Mucosa of rectum (tissue), 2 donors: ENCODE measurements around the gene DHCR24.

Experiments used
- H3K27ac ChIP-seq, 2 donors: one replicate each; pipeline ENCODE4 v1.7.0; 2013; ENCODE audit warnings: inconsistent platforms in 2 of 2, low read depth in 2 of 2, low read length in 2 of 2
- H3K27me3 ChIP-seq, 2 donors: one replicate each; pipeline ENCODE4 v1.7.0; 2013; ENCODE audit warnings: low read length in 2 of 2; ENCODE audit not compliant: control insufficient read depth in 2 of 2, insufficient read depth in 2 of 2
- H3K36me3 ChIP-seq, 2 donors: one replicate each; pipeline ENCODE4 v1.7.0; 2013; ENCODE audit warnings: low read length in 2 of 2; ENCODE audit not compliant: control insufficient read depth in 2 of 2, insufficient read depth in 2 of 2
- H3K4me1 ChIP-seq, 2 donors: one replicate each; pipeline ENCODE4 v1.7.0; 2013; ENCODE audit warnings: low read length in 2 of 2, mild to moderate bottlenecking in 1 of 2; ENCODE audit not compliant: control insufficient read depth in 2 of 2, insufficient read depth in 2 of 2
- H3K4me3 ChIP-seq, 2 donors: one replicate each; pipeline ENCODE4 v1.7.0; 2013; ENCODE audit warnings: low read length in 2 of 2
- H3K9ac ChIP-seq, 2 donors: one replicate each; pipeline ENCODE4 v1.7.0; 2013; ENCODE audit warnings: low read length in 2 of 2, low read depth in 1 of 2, mild to moderate bottlenecking in 1 of 2
- H3K9me3 ChIP-seq, 2 donors: one replicate each; pipeline ENCODE4 v1.7.0; 2013; ENCODE audit warnings: low read length in 2 of 2; ENCODE audit not compliant: control insufficient read depth in 2 of 2
- donor health status: healthy.
- donor health status: Normal muscosa, but diverticular disease.

Gene DHCR24

DNA sequence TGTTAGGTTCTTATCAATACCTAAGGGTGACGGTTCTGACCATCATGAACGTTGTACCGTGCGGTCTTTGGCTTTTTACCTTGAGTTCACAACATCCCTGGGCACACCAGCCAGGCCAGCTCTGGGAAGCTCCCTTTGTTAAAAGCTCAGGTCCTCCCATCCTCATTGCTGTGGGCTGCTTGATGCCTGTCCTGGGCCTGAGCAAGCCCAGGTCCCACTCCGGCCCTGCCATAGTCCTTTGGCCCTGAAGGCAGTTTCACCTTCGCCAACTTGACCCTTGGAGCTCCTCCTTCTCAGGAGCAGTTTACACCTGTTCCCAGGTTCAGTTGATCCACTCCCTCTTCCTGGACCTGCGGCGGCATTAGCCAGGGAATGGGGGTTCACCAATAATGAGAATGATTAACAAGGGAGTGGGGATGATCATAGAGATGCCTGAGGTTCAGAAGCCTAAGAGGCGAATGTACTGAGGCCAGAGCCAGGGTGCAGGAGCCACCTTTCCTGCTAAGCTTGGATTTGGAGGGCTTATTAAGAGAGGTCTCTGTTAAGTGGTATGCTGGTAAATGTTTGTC lies 40.2 kb downstream of the DHCR24 start:
- Histone ChIP-seq H3K9ac (no peak overlapping the region), H3K27ac (no peak overlapping the region), H3K27me3 (no peaks in the 10 kb centered on the region)

DNA sequence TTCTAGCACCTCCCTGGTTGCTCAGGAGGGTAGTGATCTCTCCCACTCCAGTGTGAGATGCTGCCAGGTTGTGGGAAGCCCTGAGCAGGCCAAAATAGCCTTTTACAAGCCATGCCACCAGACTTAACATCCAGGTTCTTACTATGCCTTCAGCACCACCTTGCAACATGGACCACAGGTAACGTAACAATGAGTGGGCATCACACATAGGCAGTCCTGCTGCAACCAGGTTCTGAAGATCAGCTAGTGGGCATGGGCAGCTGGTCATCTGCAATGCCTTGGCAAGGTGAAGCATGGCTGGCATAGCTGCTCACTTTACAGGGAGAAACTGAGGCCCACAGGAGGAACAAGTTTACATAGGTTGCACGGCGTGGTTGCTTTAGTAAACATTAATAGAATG lies 40.7 kb downstream of the DHCR24 start:
- Histone ChIP-seq H3K4me3 (no peak overlapping the region), H3K27me3 (no peaks in the 10 kb centered on the region), H3K9me3 (no peaks in the 10 kb centered on the region), H3K9ac (no peak overlapping the region), H3K27ac (no peak overlapping the region), H3K4me1 (no peaks in the 10 kb centered on the region), H3K36me3 (peaks cover 4 to 9% of the 10 kb centered on the region in 2 donors)

More for the DNA sequence above, 40.2 kb downstream of the DHCR24 start:
- no peaks in the 10 kb centered on the region for H3K9me3 ChIP-seq
- no peak overlapping the region for H3K4me3 ChIP-seq
- H3K36me3 ChIP-seq = peaks cover 8 to 12% of the 10 kb centered on the region in 2 donors
- H3K4me1 ChIP-seq = no peaks in the 10 kb centered on the region

DNA sequence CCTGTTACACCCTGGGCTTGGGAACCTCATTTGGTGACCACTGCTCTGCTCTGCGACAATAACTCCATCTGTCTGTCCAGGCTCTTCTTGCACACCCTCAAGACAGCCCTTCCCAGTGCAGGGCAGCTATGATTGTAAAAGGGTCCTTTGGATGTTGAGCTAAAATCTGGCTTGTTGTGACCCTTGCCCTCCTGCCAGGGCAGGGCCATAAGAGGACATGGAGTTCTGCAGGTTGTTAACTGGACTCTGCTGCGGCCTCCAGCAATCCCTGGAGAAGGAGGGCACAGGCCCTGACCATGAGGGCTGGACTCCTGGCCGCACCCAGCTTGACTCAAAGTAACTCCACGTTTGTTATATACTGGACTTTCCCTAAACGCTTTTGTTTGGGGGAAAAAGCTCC lies 41.2 kb downstream of the DHCR24 start:
- Histone ChIP-seq H3K36me3 (peaks cover 3 to 6% of the 10 kb centered on the region in 2 donors), H3K4me1 (no peaks in the 10 kb centered on the region), H3K9me3 (no peaks in the 10 kb centered on the region), H3K9ac (no peak overlapping the region), H3K4me3 (no peak overlapping the region), H3K27ac (no peak overlapping the region), H3K27me3 (no peaks in the 10 kb centered on the region)

DNA sequence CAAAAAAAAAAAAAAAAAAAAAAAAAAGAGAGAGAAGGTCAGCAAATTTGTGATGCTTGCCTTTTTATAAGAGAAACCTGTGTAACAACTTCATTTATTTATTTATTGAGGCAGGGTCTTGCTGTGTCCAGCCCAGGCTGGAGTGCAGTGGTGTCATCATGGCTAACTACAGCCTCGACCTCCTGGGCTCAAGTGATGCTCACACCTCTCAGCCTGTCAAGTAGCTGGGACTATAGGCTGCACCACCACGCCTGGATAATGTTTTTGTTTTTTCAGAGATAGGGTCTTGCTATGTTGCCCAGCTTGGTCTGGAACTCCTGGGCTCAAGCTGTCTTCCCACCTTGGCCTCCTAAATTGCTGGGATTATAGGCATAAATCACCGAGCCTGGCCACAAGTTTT lies 42.4 kb downstream of the DHCR24 start:
- H3K27ac ChIP-seq = no peak overlapping the region
- H3K4me3 ChIP-seq = no peak overlapping the region

DNA sequence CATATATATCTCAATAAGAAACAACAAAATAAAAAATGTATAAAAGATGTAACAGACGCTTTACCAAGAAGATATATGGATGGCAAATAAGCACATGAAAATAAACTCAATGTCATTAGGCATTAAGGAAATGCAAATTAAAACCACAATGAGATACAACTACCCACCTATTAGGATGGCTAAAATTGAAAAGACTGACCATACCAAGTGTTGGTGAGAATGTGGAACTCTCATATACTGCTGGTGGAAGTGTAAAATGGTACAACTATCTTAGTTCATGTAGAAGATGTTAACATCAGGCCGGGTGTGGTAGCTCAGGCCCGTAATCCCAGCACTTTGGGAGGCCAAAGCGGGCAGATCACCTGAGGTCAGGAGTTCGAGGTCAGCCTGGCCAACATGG lies 43.5 kb downstream of the DHCR24 start:
- H3K4me1 ChIP-seq = no peaks in the 10 kb centered on the region
- no peaks in the 10 kb centered on the region for H3K27me3 ChIP-seq
- H3K9me3 ChIP-seq = no peaks in the 10 kb centered on the region
- H3K4me3 ChIP-seq = no peak overlapping the region
- H3K27ac ChIP-seq = no peak overlapping the region
- peaks cover 0 to 2% of the 10 kb centered on the region in 2 donors for H3K36me3 ChIP-seq
- H3K9ac ChIP-seq = no peak overlapping the region

More for the DNA sequence above, 42.4 kb downstream of the DHCR24 start:
- Histone ChIP-seq H3K9me3 (no peaks in the 10 kb centered on the region), H3K27me3 (no peaks in the 10 kb centered on the region), H3K4me1 (no peaks in the 10 kb centered on the region), H3K36me3 (peaks cover 0 to 2% of the 10 kb centered on the region in 2 donors), H3K9ac (no peak overlapping the region)

DNA sequence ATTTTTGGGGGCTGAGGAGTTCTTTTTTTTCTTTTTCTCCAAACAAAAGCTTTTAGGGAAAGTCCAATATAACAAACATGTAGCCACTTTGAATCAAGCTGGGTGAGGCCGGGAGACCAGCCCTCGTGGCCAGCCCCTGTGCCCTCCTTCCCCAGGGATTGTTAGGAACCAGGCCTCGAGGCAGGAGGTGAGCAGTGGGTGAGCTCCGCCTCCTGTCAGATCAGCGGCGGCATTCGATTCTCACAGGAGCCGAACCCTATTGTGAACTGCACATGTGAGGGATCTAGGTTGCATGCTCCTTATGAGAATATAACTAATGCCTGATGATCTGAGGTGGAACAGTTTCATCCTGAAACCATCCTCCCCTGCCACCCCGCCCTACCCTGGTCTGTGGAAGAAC lies 44.0 kb downstream of the DHCR24 start:
- H3K36me3 ChIP-seq = peaks cover 0 to 2% of the 10 kb centered on the region in 2 donors
- no peak overlapping the region for H3K27ac ChIP-seq
- H3K4me3 ChIP-seq = no peak overlapping the region
- no peak overlapping the region for H3K9ac ChIP-seq
- H3K27me3 ChIP-seq = no peaks in the 10 kb centered on the region
- no peaks in the 10 kb centered on the region for H3K4me1 ChIP-seq
- H3K9me3 ChIP-seq = no peaks in the 10 kb centered on the region

DNA sequence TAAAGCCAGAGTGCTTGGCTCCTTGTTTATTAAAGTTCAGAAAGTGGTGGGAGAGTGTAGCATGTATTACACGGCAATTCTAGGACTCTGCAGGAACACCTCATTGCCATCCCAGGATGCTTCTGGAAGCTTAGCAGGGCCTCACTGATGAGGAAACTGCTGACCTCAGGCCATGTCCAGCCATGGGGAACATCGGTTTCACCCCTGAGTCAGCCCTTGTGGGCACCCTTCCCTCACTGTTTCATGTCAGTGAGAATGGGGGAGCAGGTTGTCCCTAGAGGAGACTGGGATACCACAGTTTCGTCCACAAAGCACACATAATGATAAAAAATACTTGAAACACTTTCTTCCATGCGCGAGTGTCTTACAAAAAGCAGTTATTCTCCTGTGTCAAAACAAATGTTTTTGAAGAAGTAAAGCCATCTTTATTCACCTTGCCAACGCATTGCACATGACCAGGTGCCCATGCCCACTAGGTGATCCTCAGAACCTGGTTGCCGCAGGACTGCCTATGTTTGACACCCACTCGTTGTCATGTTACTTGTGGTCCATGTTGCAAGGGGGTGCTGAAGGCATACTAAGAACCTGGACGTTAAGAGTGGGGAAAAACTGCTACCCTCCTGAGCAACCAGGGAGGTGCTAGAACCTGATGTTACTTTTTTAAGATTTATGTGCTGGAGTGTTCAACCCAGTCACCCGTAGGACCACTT lies 44.6 kb downstream of the DHCR24 start:
- Histone ChIP-seq H3K9ac (no peak overlapping the region), H3K4me1 (no peaks in the 10 kb centered on the region), H3K36me3 (peaks cover 0 to 2% of the 10 kb centered on the region in 2 donors), H3K9me3 (no peaks in the 10 kb centered on the region), H3K4me3 (no peak overlapping the region), H3K27ac (no peak overlapping the region), H3K27me3 (no peaks in the 10 kb centered on the region)

DNA sequence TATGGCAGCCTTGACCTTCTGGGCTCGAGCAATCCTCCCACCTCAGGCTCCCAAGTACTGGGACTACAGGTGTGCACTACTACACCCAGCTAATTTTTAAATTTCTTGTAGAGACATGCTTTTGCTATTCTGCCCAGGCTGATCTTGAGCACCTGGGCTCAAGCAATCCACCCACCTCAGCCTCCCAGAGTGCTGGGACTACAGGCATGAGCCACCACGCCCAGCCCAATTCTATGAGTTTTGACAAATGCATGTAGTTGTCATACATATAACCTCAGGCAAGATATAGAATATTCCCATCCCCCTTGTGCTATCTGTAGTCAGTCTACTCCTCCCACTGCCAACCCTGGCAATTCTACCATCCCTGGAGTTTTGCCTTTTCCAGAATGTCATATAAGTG lies 47.2 kb downstream of the DHCR24 start:
- H3K27ac ChIP-seq = no peak overlapping the region
- H3K9ac ChIP-seq = no peak overlapping the region
- H3K36me3 ChIP-seq = peaks cover 0 to 2% of the 10 kb centered on the region in 2 donors
- no peaks in the 10 kb centered on the region for H3K4me1 ChIP-seq
- no peaks in the 10 kb centered on the region for H3K9me3 ChIP-seq
- no peak overlapping the region for H3K4me3 ChIP-seq
- peaks cover 0 to 2% of the 10 kb centered on the region in 2 donors for H3K27me3 ChIP-seq

DNA sequence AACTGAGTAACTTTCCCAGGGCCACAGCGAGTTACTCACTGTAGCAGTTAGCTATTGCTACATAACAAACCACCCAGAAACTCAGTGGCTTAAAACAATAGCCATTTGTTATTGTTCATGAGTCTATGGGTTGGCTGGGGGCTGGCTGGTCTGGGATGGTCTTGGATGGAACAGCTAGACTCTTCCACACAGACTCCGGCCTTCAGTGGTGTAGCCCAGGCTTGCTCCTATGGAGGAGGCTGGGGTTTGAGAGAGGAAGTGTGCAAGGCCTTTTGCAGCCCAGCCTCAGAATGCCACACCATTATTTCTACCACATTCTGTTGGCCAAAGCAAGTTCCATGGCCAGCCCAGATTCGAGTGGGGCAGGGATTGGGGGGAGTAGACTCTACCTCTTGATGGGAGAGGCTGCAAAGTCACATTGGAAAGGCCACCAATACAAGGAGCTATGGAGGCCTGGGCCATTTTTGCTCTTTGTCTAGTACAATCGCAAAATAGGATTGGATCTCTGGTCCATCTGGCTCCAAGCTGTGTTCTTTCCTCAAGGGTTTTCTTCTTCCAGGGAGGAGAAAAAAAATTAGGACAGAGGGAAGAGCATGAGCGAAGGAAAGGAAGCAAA lies 48.3 kb downstream of the DHCR24 start:
- Histone ChIP-seq H3K9me3 (no peaks in the 10 kb centered on the region), H3K9ac (no peak overlapping the region)

More for the DNA sequence above, 48.3 kb downstream of the DHCR24 start:
- H3K27me3 ChIP-seq = peaks cover 0 to 2% of the 10 kb centered on the region in 2 donors
- H3K36me3 ChIP-seq = peaks cover 0 to 2% of the 10 kb centered on the region in 2 donors
- no peak overlapping the region for H3K27ac ChIP-seq
- no peak overlapping the region for H3K4me3 ChIP-seq
- H3K4me1 ChIP-seq = no peaks in the 10 kb centered on the region
